ENCODE data around the gene MCU. TPM values are rescaled to one million over a fixed set of nuclear protein-coding genes. Genes with fewer than 3 reads are reported as not detected.

The MCU gene
- total and polyA plus RNA-seq, 2 of the 8 experiments (the other 6 are each of a cell fraction or from before 2014, with no cell fraction given), result 51.6 to 62.2 TPM

GRCh38 chr10:72831696-72832409 is 139.9 kb downstream of the MCU start (continued):
- no peak for TF ChIP-seq CHD1 (IDR thresholded peaks at IDR 0.05; ENCODE audit: low read depth, low read length)
- TF ChIP-seq RAD21 (IDR thresholded peaks at IDR 0.05 in 1 of 2, conservative IDR thresholded peaks at IDR 0.05 in 1 of 2; ENCODE audit: low read depth in 2 of 2, low read length in 2 of 2), result no peak
- no peak for TF ChIP-seq SP1 (IDR thresholded peaks at IDR 0.05; ENCODE audit: low read depth, low read length)
- no peak for TF ChIP-seq CEBPB (IDR thresholded peaks at IDR 0.05; ENCODE audit: low read depth, low read length)
- TF ChIP-seq CTBP2 (IDR thresholded peaks at IDR 0.05; ENCODE audit: borderline replicate concordance, insufficient read depth, insufficient read length, low read length), result no peak
